GM18498 (cell line): ENCODE results near the gene STXBP2.

Experiments used
- ATAC-seq: cut with Tn5 transposase; IDR thresholded peaks from one replicate; pipeline ENCODE4 v1.9.1; 2021; ENCODE audit warnings: mild to moderate bottlenecking, moderate library complexity; ENCODE audit not compliant: unreplicated experiment

The STXBP2 gene

DNA sequence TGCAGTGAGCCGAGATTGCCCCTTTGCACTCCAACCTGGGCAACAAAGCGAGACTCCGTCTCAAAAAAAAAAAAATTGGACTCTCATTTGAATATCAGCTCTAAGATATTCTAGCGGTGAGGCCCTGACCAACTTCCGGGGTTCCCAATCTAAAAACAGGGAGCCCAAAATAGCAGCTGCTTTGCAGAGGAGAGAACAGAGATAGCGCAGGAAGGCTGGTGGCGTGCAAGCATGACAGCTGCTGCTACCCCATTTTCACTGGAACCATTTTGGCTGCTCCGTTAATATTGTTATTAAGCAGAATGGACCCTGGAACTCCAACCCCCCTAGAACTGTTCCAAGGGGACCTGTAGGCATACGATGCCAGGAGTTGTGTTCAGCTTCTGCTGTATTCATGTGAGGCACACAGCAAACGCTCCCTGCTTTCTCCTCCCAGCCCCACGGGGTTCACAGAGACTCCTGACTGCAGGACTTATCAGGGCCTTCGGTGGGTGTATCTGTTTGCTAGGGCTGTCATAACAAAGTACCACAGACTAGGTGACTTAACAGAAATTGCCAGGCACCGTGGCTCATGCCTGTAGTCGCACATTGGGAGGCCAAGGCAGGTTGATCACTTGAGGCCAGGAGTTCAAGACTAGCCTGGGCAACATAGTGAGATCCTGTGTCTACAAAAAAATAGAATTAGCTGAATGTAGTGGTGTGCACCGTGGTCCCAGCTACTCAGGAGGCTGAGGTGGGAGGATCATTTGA, 11.5 kb downstream of the STXBP2 start:
- no peak for ATAC-seq

GRCh38 chr19:7650148-7650547, 13.2 kb downstream of the STXBP2 start:
- ATAC-seq: no peak

DNA sequence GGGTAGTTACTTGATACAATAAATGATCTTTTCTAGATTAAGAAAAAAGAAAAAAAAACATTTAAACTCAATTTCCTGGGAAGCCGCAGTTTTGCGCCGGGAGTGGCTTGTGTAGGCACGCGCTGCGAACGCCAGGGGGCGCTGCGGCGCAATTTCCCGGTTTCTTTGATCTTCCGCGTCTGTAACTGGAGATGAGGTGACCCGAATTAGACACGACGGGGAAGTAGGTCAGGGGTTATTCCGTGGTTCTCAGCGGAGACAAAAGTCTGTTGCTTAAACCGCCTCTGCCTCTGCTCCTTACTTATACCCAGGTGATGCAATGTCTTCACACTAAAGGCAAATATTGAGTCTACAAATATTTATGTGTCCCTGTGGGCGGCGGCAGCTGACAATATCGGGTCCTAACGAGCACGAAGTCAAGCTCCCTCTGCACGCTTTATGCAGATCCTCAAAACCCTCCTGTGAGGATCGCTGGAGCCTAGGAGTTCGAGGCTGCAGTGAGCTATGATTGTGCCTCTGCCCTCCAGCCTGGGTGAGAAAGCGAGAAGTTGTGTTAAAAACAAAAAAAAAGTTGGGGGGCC, 15.2 kb downstream of the STXBP2 start:
- peak; percentile 48 for ATAC-seq

GRCh38 chr19:7654401-7654800, 17.5 kb downstream of the STXBP2 start:
- ATAC-seq: no peak

DNA sequence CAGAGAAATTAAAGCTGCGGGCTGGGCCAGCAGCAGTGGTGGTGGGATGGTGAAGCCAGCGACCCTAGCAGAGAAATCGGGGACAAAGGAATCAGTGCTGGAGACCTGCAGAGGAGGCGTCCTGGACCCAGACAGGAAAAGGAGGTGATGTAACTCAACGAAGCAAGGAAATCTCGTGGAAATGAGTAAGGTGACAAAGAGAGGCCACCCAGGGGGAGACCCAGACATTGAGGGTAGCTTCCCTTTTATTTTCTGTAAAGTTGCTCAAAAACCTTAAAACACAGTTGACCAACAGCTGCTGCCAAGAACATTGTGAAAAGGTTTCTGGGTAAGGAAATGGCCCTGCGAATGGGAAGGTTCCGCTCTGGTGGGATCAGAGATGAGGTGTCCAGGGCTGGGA, 18.7 kb downstream of the STXBP2 start:
- no peak for ATAC-seq

DNA sequence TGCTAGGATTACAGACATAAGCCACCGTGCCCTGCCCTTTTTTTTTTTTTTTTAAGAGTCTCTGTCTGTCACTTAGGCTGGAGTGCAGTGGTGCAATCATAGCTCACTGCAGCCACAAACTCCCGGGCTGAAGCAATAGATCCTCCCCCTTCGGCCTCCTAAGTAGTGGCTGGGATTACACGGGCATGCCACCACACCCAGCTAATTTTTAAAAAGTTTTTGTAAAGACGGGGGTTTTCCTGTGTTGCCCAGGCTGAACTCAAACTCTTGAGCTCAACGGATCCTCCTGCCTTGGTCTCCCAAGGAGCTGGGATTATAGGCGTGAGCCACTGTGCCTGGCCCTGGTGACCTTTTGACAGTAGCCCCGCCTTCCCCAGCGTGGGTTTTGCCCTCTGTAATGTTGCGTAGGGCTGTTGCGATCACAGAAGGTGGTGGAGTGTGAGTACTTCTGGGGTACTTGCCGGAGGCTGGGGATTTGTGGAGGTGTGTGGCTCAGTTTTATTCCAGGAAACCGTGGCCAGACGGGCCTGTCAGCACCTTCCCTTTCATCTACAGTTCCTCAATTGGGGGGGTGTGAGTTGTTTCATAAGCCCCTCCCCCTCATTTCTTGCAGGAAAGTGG, 20.3 kb downstream of the STXBP2 start:
- no peak for ATAC-seq

- ATAC-seq: peak; percentile 91
Measured at GRCh38 chr19:7658219-7658686, 21.3 kb downstream of the STXBP2 start.

DNA sequence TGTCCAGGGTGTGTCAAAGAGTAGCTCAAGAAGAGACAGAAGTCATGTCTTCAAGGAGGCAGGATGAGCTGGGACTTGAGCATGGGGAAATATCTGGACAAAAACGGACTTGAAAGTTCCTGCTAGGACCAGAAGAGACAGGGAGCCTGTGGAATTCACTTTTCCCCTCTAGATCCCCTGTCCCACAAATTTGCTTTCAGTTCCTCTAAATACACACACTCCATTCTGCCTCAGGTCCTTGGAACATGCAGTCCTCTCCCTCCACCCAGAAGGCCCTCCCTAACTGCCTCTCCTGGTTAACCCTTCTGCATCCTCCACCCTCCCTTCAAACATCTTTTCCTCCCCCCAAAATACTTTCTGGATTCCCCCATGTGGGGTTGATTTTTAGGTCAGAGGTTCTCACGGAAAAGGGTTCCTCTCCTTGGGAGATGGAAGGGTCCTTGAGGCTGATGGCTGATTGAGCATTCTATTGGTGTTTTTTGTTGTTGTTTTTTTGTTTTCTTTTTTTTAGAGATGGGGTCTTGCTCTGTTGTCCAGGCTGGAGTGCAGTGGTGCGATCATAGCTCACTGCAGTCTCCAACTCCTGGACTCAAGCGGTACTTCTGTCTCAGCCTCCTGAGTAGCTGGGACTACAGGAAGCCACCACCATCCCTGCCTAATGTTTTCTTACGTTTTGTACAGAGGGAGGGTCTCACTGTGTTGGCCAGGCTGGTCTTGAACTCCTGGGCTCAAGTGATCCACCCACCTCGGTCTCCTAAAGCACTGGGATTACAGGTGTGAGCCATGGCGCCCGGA, 25.0 kb downstream of the STXBP2 start:
- no peak for ATAC-seq

DNA sequence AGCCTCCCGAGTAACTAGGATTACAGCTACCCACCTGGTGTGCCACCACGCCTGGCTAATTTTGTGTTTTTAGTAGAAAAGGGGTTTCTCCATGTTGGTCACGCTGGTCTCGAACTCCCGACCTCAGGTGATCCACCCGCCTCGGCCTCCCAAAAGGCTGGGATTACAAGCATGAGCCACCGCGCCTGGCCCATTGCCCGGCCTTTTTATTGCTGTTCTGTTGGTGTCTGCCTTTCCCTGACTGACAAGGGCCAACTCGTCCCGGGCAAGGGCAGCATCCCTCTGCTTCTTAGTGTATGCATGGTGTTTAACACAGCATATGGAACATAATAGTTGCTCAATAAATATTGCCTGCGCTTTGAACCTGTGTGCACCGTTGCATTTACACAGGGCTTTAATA, 25.7 kb downstream of the STXBP2 start:
- ATAC-seq: no peak

DNA sequence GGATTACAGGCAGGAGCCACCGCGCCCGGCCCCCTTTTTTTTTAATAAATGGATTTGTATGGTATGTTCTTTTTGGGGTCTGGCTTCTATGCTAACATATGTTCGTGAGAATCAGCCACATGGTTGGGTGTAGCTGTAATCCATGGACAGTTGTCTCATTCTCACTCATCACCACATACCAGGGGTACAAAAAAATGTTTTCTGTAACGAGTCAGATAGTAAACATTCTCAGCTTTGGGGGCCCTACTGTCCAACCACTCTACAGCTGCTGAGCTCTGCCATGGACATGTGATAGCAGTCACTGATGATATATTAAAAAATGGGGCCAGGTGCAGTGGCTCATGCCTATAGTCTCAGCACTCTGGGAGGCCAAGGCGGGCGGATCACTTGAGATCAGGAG, 26.8 kb downstream of the STXBP2 start:
- ATAC-seq: no peak

DNA sequence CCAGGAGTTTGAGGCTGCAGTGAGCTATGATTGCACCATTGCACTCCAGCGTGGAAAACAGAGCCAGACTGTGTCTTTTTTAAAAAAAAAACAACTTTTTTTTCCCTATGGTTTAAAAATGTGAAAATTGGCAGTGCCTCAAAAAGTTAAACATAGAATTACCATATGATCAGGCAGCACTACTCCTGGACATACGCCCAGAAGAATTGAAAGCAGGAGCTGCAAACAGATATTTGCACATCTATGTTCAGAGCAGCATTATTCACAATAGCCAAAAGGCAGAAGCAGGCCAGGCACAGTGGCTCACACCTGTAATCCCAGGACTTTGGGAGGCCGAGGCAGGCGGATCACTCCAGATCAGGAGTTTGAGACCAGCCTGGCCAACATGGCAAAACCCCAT, 28.2 kb downstream of the STXBP2 start:
- ATAC-seq: no peak

DNA sequence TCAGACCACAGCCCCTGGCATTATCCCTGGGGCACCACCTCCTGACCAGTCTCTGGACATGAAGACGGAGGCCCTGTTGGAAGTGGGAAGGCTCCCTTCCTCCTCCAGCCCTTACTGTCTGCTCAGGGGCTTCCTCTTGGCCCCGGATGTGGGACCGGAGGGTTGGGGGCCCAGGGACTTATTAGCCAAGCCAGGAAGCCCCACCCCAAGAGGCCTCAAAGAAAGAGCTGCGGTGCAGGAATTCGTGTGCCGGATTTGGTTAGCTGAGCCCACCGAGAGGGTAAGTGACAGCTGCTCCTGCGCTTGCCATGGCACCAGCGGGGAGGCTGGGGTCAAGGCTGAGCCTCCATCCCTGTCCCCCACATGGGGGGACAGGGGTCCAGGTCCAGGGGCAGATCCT, 31.9 kb downstream of the STXBP2 start, which contains the start of gene RETN:
Gene RETN, plus strand, starts transcription at position 208 of the 400 bp plus-strand sequence. CDS start 278 bp downstream, outside the sequence.
- no peak for ATAC-seq

- no peak for ATAC-seq
Measured at GRCh38 chr19:7669641-7670040, 32.7 kb downstream of the STXBP2 start.

- ATAC-seq: no peak
Measured at GRCh38 chr19:7670150-7670783, 33.4 kb downstream of the STXBP2 start.

- ATAC-seq: no peak
Measured at GRCh38 chr19:7670790-7671189, 33.9 kb downstream of the STXBP2 start.

DNA sequence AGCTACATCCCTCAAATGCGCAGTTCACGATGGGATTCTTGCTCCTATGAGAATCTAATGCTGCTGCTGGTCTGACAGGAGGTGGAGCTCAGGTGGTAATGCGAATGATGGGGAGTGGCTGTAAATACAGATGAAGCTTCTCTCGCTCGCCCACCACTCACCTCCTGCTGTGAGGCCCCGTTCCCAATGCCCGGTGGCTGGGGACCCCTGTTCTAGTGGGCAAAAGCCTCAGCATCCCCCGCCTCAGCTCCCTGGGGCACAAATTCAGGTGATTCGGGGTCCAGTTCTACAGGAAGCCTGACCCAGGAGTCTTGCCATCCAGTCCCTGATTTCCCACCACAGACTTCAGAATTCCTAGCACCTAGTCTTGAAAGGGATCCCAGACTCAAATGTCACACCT, 35.6 kb downstream of the STXBP2 start:
- ATAC-seq: no peak

- no peak for ATAC-seq
Measured at GRCh38 chr19:7674010-7675005, 37.4 kb downstream of the STXBP2 start.

GRCh38 chr19:7676376-7676775, 39.5 kb downstream of the STXBP2 start:
- no peak for ATAC-seq

DNA sequence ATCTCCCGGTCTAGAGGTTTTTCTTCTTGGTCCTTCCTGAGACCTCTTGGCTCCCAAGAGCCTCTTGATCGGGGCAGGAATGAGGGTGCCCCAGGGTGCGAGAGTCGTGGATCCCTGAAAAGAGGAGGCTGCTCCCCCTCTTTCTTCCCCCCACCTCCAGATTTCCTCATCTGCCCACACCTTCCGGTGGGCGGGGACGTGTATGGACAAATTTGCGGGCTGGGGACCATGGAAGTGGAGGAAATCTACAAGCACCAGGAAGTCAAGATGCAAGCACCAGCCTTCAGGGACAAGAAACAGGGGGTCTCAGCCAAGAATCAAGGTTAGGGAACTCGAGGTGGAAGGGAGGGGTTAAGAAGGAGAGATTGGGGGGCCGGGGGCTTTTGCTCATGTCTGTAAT, 39.9 kb downstream of the STXBP2 start, which contains the start of gene MCEMP1:
Gene MCEMP1, plus strand, starts transcription at position 237 of the 400 bp plus-strand sequence. Its CDS starts 31 bp downstream, at position 268.
- ATAC-seq: no peak
